NCI-H2029 treated with DMSO at 0.1 percent for 48 hours (cell line): ENCODE data around the gene PPP4C.
"Not testable (repeated sequence)": the region's sequence is repeated elsewhere in the genome, so short reads cannot be mapped to it uniquely, and the experiment has no call there.

ENCODE experiments used
- DNase-seq: peaks from one replicate; lab custom pipeline; 2025; lab: John Stamatoyannopoulos, UW

Gene PPP4C

DNA sequence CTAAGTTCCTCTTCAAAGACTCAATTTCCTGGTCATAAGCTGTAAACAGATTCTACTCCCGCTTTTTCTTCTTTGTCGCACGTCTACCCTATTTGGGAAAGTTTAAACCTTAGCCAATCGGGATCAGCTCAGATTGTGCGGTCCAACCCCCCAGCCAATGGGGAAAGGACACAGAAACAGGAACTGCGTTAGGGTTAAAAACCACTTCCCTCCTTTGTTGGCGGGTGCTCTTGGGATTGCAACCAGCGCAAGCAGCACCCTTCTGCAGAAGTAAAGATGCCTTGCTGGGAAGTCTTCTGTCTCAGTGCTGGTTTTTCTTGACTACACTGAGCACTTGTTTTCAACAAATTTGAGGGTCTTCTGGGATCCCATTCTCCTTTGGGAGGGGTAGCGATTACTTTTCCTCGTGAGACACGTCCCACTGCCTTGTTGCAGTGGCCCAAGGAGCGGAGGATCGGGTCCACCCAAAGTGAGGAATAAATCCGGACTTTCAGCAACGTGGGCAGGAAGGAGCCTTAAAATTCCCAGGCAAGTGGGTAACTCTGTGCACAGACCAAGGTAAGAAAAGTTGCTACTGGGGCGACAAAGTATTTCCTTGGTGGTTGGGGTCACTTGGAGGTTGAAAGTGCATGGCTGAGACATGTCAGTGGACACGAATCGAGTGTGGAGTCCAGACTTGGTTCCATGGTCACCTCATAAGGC, 21.2 kb downstream of the PPP4C start:
- DNase-seq: no peak

- no peak for DNase-seq
These were observed 28.3 kb downstream of the PPP4C start for GRCh38 chr16:30104090-30104489.

DNA sequence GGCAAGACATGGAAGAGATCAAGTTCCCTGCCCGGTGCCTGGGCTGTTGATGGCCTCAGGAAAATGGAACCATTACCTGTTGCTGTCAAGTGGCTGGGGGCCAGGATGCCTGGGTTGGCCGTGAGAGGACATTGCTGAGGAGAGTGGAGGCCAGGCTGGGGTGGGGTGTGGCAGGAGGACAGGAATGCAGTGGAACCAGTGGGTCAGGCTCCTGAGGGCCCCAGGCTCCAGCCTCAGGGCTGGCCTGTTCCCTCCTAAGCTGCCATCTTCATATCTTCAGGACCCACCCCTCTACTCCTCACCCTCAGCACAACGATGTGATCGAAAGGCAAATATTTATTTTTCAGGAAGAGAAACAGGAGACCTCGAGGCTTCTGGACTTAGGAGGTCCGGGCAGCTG, 28.7 kb downstream of the PPP4C start:
- DNase-seq: no peak

DNA sequence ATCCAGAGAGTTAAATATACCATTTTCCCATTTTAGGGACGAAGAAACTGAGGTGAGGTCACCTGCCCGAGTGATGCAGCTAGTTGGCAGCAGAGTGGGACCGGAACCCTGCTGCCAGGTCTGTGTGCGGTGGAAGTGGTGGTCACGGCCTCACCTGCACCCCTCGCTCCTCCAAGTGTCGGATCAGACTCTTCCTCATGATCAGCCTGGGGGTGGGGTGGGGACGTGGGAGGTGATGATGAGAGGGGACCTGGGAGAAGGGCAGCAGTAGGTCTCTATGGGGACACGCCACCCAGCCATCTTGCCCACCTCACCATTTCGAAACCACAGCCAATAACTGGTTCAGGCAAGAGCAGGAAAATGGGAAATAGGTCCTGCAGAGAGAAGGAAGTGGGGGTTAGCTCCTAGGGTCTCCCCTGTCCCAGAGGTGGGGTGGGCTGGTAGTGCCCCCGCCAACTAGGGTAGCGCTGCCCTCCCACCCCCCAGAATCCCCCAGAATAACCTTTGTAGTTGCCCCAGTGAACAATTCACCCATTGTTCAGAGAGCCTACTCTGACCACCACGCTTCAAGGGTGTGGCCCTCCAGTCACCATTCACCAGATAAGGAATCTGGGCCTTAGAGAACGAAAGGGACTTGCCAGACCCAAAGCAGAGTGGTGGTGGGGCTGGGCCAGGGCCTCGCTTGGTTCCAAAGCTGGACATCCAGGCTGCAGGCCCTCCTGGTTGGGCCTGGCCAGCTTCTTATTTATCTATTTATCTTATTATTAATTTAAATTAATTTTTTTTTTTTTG, 32.5 kb downstream of the PPP4C start:
- no peak for DNase-seq

DNA sequence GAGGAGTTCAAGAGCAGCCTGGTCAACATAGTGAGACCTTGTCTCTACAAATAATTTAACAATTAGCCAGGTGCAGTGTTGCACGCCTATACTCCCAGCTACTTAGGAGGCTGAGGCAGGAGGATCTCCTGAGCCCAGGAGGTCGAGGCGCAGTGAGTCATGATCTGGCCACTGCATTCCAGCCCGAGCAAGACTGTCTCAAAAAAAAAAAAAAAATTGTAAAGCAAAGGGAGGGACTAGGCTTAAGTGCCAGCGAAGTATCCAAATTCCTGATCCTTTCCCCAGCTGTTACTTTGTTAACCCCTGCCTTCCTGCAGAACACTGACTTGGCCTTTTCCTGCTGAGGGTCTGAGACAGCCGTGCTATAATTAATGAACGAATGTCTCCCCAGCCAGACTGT, 34.9 kb downstream of the PPP4C start:
- no peak for DNase-seq

GRCh38 chr16:30112197-30113030, 36.6 kb downstream of the PPP4C start:
- DNase-seq: no peak

- DNase-seq: no peak
These were observed 37.4 kb downstream of the PPP4C start, which contains the start of gene GDPD3 for GRCh38 chr16:30113031-30113710. TSS of gene GDPD3 (minus strand) at chr16:30113537. CDS start at chr16:30113478, 59 bp downstream.

- no peak for DNase-seq
These were observed 38.0 kb downstream of the PPP4C start for GRCh38 chr16:30113711-30114333.

DNA sequence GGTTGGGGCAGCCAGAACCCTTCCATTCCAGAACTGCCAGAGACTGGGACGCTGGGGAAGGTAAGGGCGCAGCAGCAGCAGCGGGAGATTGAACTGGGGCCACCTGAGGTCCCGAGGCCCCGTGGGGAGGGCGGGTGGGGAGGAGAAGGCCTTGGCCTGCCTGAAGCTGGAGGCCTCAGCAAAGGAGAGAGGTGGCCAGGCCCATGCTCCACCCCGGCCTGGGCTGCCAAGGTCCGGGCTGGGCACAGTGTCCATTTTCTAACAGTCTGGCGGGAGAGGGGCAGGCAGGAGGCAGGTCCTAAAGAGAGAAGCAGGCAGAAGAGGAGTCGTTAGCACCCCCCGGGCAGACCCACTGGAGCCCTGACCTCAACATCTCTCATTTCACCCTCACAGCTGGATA, 38.6 kb downstream of the PPP4C start:
- no peak for DNase-seq

- DNase-seq: not testable (repeated sequence)
These were observed 39.0 kb downstream of the PPP4C start for GRCh38 chr16:30114833-30115232.

- DNase-seq: no peak
These were observed 39.4 kb downstream of the PPP4C start for GRCh38 chr16:30115238-30115637.

GRCh38 chr16:30116291-30117207, 40.8 kb downstream of the PPP4C start:
- no peak for DNase-seq

DNA sequence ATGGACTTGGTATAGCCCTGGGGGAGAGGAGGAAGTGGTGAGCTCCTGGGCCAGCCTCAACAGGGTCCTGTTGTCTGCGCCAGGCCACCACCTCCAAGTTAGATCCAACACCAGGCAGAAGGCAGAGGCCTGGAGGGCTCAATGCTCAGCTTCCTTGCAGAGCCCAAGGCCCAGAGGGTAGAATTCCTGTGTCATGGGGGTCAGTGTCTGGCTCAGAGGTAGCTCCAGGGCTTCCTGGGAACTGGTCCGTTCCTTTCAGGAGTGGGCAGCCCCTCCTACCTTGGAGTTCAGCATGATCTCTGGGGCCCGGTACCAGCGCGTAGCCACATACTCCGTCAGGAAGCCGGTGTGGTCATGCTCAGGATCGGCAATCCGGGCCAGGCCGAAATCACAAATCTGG, 42.0 kb downstream of the PPP4C start:
- no peak for DNase-seq

DNA sequence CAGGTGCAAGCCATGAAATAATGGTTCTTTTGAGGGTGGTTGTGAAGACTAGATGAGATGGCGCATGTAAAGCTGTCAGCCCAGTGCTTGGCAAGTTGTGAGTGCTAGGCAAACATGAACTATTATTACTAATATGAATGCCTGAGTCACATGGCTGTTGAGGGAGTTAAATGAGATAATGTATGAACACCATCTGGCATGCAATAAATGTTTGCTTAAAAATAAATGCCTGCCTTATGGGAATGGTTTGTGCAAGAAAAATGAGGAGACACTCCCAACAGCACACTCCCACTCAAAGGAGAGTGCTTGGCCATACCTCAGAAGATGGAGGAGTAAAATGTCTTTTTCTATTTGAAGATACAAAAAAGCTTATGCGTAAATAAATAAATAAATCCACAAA, 43.6 kb downstream of the PPP4C start:
- no peak for DNase-seq

DNA sequence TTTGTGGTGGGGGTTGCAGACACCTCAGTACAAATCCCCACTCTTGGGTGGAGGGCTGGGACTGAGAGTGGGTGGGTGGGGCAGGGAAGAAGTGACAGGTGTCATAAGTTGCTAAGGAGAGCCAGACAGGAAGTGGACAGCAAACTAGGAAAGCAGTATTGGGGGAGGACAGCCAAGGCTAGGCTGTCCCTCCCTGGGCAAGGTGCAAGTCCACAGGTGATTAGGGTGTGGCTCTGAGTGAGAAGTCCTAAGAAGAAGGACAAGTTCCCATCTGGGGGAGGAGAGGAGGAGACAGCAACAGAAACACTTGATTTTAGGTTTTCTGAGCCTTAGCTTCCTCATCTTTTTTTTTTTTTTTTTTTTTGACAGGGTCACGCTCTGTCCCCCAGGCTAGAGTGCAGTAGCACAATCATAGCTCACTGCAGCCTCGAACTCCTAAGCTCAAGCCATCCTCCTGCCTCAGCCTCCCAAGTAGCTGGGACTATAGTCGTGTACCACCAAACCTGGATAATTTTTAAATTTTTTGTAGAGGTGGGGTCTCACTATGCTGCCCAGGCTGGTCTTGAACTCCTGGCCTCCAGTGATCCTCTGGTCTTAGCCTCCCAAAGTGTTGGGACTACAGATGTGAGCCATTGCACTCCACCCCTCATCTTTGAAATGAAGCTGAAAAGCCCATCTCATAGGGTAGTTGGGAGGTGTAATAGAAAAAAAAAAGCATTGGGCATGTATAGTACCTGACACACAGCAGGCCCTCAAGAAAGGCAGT, 44.7 kb downstream of the PPP4C start:
- no peak for DNase-seq

- DNase-seq: no peak
These were observed 46.2 kb downstream of the PPP4C start for GRCh38 chr16:30121741-30122571.

- DNase-seq: no peak
These were observed 46.9 kb downstream of the PPP4C start for GRCh38 chr16:30122604-30123160.

DNA sequence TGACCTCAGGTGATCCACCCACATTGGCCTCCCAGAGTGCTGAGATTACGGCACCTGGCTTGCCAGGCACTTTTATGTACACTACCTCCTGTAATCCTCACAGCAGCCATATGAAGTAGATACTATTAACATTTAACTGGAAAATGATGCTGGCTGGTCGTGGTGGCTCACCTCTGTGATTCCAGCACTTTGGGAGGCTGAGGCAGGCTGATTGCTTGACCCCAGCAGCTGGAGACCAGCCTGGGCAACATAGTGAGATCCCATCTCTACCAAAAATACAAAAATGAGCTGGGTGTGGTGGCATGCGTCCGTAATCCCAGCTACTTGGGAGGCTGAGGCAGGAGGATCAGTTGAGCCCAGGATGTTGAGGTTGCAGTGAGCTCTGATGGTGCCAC, 49.2 kb downstream of the PPP4C start:
- no peak for DNase-seq
